ENCODE results near the gene STK40.

GRCh38 chr1:36359383-36359782 is 26.3 kb downstream of the STK40 start:
- no peak for TF ChIP-seq CTCF (IDR thresholded peaks at IDR 0.05; ENCODE audit: low read depth, low read length, poor library complexity, severe bottlenecking)
- TF ChIP-seq EZH2phosphoT487 (IDR thresholded peaks at IDR 0.05; ENCODE audit: borderline replicate concordance, low read length), result no peak

Measured in DOHH2 (cell line).